Heart left ventricle (tissue), 16 donors: ENCODE data around the gene DRC1. TPM values are rescaled to one million over a fixed set of nuclear protein-coding genes. Genes with fewer than 3 reads are reported as not detected.
A peak's percentile ranks its signal among the peaks of the same experiment; 100 is the strongest.

Experiments used
- ATAC-seq, 4 donors: fragments of 200-7000 bp; cut with Tn5 transposase; one replicate each; pipeline ENCODE4 v1.9.1; 2020 to 2022; ENCODE audit warnings: moderate library complexity in 4 of 4, mild to moderate bottlenecking in 3 of 4, moderate number of reproducible peaks in 1 of 4
- DNase-seq, 5 donors: peaks; one replicate each; pipeline ENCODE4 v3.0.0-alpha.2; 2020
- H3K27ac ChIP-seq, 12 donors: fragments of 200-600 bp; sonication (generic) in 4 of 12; one replicate each; pipeline versions ENCODE4 v1.5.0 to v1.8.0; 2016 to 2022; ENCODE audit warnings: mild to moderate bottlenecking in 2 of 12
- H3K27me3 ChIP-seq, 9 donors: fragments of 200-600 bp; sonication (generic) in 2 of 9; one replicate each; pipeline versions ENCODE4 v1.5.1 to v1.8.0; 2016 to 2022; ENCODE audit warnings: mild to moderate bottlenecking in 3 of 9
- H3K36me3 ChIP-seq, 9 donors: fragments of 200-600 bp; sonication (generic) in 2 of 9; one replicate each; pipeline versions ENCODE4 v1.5.0 to v1.8.0; 2018 to 2022; ENCODE audit warnings: mild to moderate bottlenecking in 2 of 9
- H3K4me1 ChIP-seq, 12 donors: fragments of 200-600 bp; sonication (generic) in 4 of 12; one replicate each; pipeline versions ENCODE4 v1.5.0 to v1.8.0; 2016 to 2022; ENCODE audit warnings: mild to moderate bottlenecking in 3 of 12
- H3K4me3 ChIP-seq, 12 donors: fragments of 200-600 bp; sonication (generic) in 4 of 12; one replicate each; pipeline versions ENCODE4 v1.5.0 to v1.8.0; 2017 to 2022; ENCODE audit warnings: mild to moderate bottlenecking in 9 of 12, moderate library complexity in 4 of 12
- H3K9me3 ChIP-seq, 12 donors: fragments of 200-600 bp; sonication (generic) in 4 of 12; one replicate each; pipeline versions ENCODE4 v1.5.0 to v1.8.0; 2016 to 2022; ENCODE audit warnings: mild to moderate bottlenecking in 1 of 12
- CTCF ChIP-seq, 12 donors: fragments of 200-600 bp; sonication (generic) in 4 of 12; IDR thresholded peaks; one replicate each; pipeline versions ENCODE4 v1.5.0 to v1.8.0; 2018 to 2022; ENCODE audit warnings: antibody characterized with exemption in 12 of 12, mild to moderate bottlenecking in 5 of 12
- POLR2A ChIP-seq, 2 donors: fragments of 450-650 bp; IDR thresholded peaks; one replicate each; pipeline ENCODE4 v1.6.1; 2017; ENCODE audit warnings: antibody characterized with exemption in 2 of 2, mild to moderate bottlenecking in 2 of 2, moderate library complexity in 2 of 2
- WGBS, 4 donors: extraction: QIAGEN DNeasy Blood & Tissue Kit in 2 of 4; methylation state at CpG; one replicate each; pipeline versions ENCODE4 v1.1.5 to v1.1.7; 2013 to 2018; 5-methylcytosine and 5-hydroxymethylcytosine counted together
- intact Hi-C, 10 donors: fragments of 100-400 bp; cut with DNase I; formaldehyde crosslinking; loops; one replicate each; pipeline versions ENCODE4 v1.11.1 to v1.14.2; 2022
- polyA plus RNA-seq, 2 donors: library from polyadenylated mRNA; stranded (reverse); fragments of 200-250 nt; gene quantifications; one replicate each; pipeline ENCODE4 v1.2.3, GENCODE V29; 2013
- total RNA-seq, 9 donors: library from RNA; depleted of rRNA in 2 of 9; stranded (reverse); fragments of >200 nt in 2 of 9; fragmentation: NEBNext Ultra II Directional in 3 of 9; extraction: Animal tissue kit (Norgen Biotek cat#: 25700) in 3 of 9; gene quantifications; one replicate each; pipeline versions ENCODE4 v1.1.0 to v1.2.4, GENCODE V29; 2016 to 2023
- donor health status: ischemic (EF 13 %, LVEDD 7.1; RV severe dilation, severe dysfunction).
- donor health status: healthy with polysubstance abuse.
- donor health status: DM: no; HTN: yes; CAD: no.
- donor health status: DM: no; HTN: no; CAD: no.
- donor health status: ischemic (EF 25% LVEDD 6.9; RV normal size, moderate dysfunction).
- donor health status: ischemic (EF 25% LVEDD 5.7; RV mildly dilated, moderate dysfunction).
- donor health status: healthy.
- donor health status: DM: yes; HTN: yes; CAD: no.
- donor health status: ischemic (EF 35%, LVEDD 5.7; RV mildly dilated, moderate dysfunction).
- donor health status: nonischemic (EF 11% LVEDD 7.7; RV severe dilation, severe dysfunction).
- donor health status: DM: yes; HTN: yes; CAD: no.
- donor health status: PGD.
- donor health status: ischemic (EF 29% LVEDD 5.4; RV normal size, mild dysfunction).
- donor health status: nonischemic (EF 23%, LVEDD 6.1; RV moderate dilation, normal function).

DRC1 gene
- total and polyA plus RNA-seq, 11 donors, result 0.15 to 0.73 (median 0.44) TPM; not detected in 8

GRCh38 chr2:26483957-26484565, 82.3 kb downstream of the DRC1 start:
- DNase-seq (peak in 3 of 5 donors; percentile 33 to 62 (median 59)), ATAC-seq (peak; percentile 57 to 89 (median 72))
- no peaks in the 10 kb centered on the region for H3K36me3 ChIP-seq
- TF ChIP-seq CTCF (IDR thresholded peaks at IDR 0.05) (no peak), POLR2A (IDR thresholded peaks at IDR 0.05) (no peak)
- intact Hi-C loops, result no loop called here
- 65 to 71% (median 69%) methylated on average over 13 of the region's 13 CpGs for WGBS, 4 donors
- no peak overlapping the region for H3K27ac ChIP-seq
- no peaks in the 10 kb centered on the region for H3K27me3 ChIP-seq
- H3K4me1 ChIP-seq, result peaks cover 0 to 12% (median 2%) of the 10 kb centered on the region in 12 donors
- H3K9me3 ChIP-seq, result no peaks in the 10 kb centered on the region
- H3K4me3 ChIP-seq, result no peak overlapping the region

GRCh38 chr2:26484579-26484978, 82.9 kb downstream of the DRC1 start:
- Histone ChIP-seq H3K36me3 (no peaks in the 10 kb centered on the region), H3K27ac (no peak overlapping the region), H3K27me3 (no peaks in the 10 kb centered on the region), H3K9me3 (no peaks in the 10 kb centered on the region), H3K4me3 (no peak overlapping the region), H3K4me1 (peaks cover 0 to 12% (median 2%) of the 10 kb centered on the region in 12 donors)
- DNase-seq, result no peak
- intact Hi-C loops, result no loop called here
- no peak for ATAC-seq
- TF ChIP-seq POLR2A (IDR thresholded peaks at IDR 0.05), result no peak
- TF ChIP-seq CTCF (IDR thresholded peaks at IDR 0.05), result no peak
- WGBS, 4 donors, result 83 to 89% (median 88%) methylated on average over 1 to 4 of the region's 4 CpGs

GRCh38 chr2:26485099-26485498, 83.4 kb downstream of the DRC1 start:
- peaks cover 0 to 12% (median 2%) of the 10 kb centered on the region in 12 donors for H3K4me1 ChIP-seq
- no peak overlapping the region for H3K27ac ChIP-seq
- TF ChIP-seq CTCF (IDR thresholded peaks at IDR 0.05) (no peak), POLR2A (IDR thresholded peaks at IDR 0.05) (no peak)
- peak in 1 of 5 donors; percentile 7 for DNase-seq
- no peaks in the 10 kb centered on the region for H3K9me3 ChIP-seq
- intact Hi-C loops, result no loop called here
- H3K4me3 ChIP-seq, result no peak overlapping the region
- H3K27me3 ChIP-seq, result no peaks in the 10 kb centered on the region
- 88 to 97% (median 95%) methylated on average over 2 of the region's 2 CpGs for WGBS, 4 donors
- H3K36me3 ChIP-seq, result no peaks in the 10 kb centered on the region
- no peak for ATAC-seq

GRCh38 chr2:26485725-26486418, 84.2 kb downstream of the DRC1 start:
- Histone ChIP-seq H3K27ac (no peak overlapping the region), H3K36me3 (no peaks in the 10 kb centered on the region), H3K9me3 (no peaks in the 10 kb centered on the region), H3K27me3 (no peaks in the 10 kb centered on the region), H3K4me1 (peaks cover 0 to 12% (median 2%) of the 10 kb centered on the region in 12 donors), H3K4me3 (no peak overlapping the region)
- intact Hi-C loops, result no loop called here
- DNase-seq, result peak in 2 of 5 donors; percentile 20 to 28
- WGBS, 4 donors, result 78 to 90% (median 86%) methylated on average over 8 of the region's 8 CpGs
- no peak for TF ChIP-seq POLR2A (IDR thresholded peaks at IDR 0.05)
- TF ChIP-seq CTCF (IDR thresholded peaks at IDR 0.05), result no peak
- ATAC-seq, result no peak
